Ishikawa (cell line): ENCODE data around the gene SLC22A14.

Source experiments
- CEBPB ChIP-seq: IDR thresholded peaks from 2 replicates; pipeline ENCODE4 v1.6.1; 2012
- CREB1 ChIP-seq: IDR thresholded peaks from 2 replicates; pipeline ENCODE4 v1.6.1; 2012; ENCODE audit warnings: low read depth
- TAF1 ChIP-seq: IDR thresholded peaks from 2 replicates; pipeline ENCODE4 v1.6.1; 2012; ENCODE audit warnings: low read depth, mild to moderate bottlenecking
- TEAD4 ChIP-seq: IDR thresholded peaks from 2 replicates; pipeline ENCODE4 v1.6.1; 2012
- USF1 ChIP-seq: IDR thresholded peaks from 2 replicates; pipeline ENCODE4 v1.6.1; 2012
- YY1 ChIP-seq: IDR thresholded peaks from 2 replicates; pipeline ENCODE4 v1.6.1; 2012; ENCODE audit warnings: low read depth
- TF ChIP-seq, protein P1 (sequence below): IDR thresholded peaks from 2 replicates; pipeline ENCODE4 v1.6.1; 2012; ENCODE audit warnings: low read depth, mild to moderate bottlenecking

DNA sequence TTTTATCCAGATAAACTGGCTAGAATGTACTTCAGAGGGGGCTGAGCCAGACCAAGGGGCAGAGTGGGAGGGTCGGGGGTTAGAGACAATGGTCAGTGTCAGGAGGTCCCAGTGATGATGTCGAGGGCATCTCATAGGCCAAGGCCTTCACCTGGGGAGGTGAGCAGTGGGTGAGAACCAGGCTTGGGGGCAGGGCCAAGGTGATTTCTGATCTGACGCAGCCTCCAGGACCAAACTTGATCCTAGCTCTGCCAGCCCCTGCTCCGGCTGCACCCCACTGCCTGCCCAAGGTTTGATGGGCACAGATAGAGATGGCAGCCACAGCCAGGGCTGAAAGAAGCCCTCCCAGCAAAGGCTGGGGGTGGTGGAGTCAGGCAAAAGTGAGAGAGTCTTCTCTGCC lies 79.4 kb downstream of the SLC22A14 start:
- TF ChIP-seq USF1, result no peak
- no peak for TF ChIP-seq TAF1
- TF ChIP-seq TEAD4, result no peak
- no peak for TF ChIP-seq CREB1
- no peak for TF ChIP-seq CEBPB
- TF ChIP-seq YY1, result no peak
- TF ChIP-seq, protein P1, sequence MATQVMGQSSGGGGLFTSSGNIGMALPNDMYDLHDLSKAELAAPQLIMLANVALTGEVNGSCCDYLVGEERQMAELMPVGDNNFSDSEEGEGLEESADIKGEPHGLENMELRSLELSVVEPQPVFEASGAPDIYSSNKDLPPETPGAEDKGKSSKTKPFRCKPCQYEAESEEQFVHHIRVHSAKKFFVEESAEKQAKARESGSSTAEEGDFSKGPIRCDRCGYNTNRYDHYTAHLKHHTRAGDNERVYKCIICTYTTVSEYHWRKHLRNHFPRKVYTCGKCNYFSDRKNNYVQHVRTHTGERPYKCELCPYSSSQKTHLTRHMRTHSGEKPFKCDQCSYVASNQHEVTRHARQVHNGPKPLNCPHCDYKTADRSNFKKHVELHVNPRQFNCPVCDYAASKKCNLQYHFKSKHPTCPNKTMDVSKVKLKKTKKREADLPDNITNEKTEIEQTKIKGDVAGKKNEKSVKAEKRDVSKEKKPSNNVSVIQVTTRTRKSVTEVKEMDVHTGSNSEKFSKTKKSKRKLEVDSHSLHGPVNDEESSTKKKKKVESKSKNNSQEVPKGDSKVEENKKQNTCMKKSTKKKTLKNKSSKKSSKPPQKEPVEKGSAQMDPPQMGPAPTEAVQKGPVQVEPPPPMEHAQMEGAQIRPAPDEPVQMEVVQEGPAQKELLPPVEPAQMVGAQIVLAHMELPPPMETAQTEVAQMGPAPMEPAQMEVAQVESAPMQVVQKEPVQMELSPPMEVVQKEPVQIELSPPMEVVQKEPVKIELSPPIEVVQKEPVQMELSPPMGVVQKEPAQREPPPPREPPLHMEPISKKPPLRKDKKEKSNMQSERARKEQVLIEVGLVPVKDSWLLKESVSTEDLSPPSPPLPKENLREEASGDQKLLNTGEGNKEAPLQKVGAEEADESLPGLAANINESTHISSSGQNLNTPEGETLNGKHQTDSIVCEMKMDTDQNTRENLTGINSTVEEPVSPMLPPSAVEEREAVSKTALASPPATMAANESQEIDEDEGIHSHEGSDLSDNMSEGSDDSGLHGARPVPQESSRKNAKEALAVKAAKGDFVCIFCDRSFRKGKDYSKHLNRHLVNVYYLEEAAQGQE, result no peak
